Ishikawa (cell line): ENCODE measurements around the gene SMARCA4.

Experiments
- CEBPB ChIP-seq: IDR thresholded peaks from 2 replicates; pipeline ENCODE4 v1.6.1; 2012
- CREB1 ChIP-seq: IDR thresholded peaks from 2 replicates; pipeline ENCODE4 v1.6.1; 2012; ENCODE audit warnings: low read depth
- EGR1 ChIP-seq: IDR thresholded peaks from 2 replicates; pipeline ENCODE4 v1.6.1; 2012
- EP300 ChIP-seq: IDR thresholded peaks from 2 replicates; pipeline ENCODE4 v1.6.1; 2012; ENCODE audit warnings: borderline replicate concordance
- FOXM1 ChIP-seq: IDR thresholded peaks from 2 replicates; pipeline ENCODE4 v1.6.1; 2012; ENCODE audit warnings: low read depth, borderline replicate concordance
- NFIC ChIP-seq: IDR thresholded peaks from 2 replicates; pipeline ENCODE4 v1.6.1; 2012
- RAD21 ChIP-seq: IDR thresholded peaks from 2 replicates; pipeline ENCODE4 v1.6.1; 2012; ENCODE audit warnings: low read depth
- TAF1 ChIP-seq: IDR thresholded peaks from 2 replicates; pipeline ENCODE4 v1.6.1; 2012; ENCODE audit warnings: low read depth, mild to moderate bottlenecking
- TCF12 ChIP-seq: IDR thresholded peaks from 2 replicates; pipeline ENCODE4 v1.6.1; 2012; ENCODE audit warnings: low read depth
- TEAD4 ChIP-seq: IDR thresholded peaks from 2 replicates; pipeline ENCODE4 v1.6.1; 2012
- YY1 ChIP-seq: IDR thresholded peaks from 2 replicates; pipeline ENCODE4 v1.6.1; 2012; ENCODE audit warnings: low read depth
- ZBTB7A ChIP-seq: IDR thresholded peaks from 2 replicates; pipeline ENCODE4 v1.6.1; 2012; ENCODE audit warnings: low read depth
- TF ChIP-seq, protein P1 (sequence below): IDR thresholded peaks from 2 replicates; pipeline ENCODE4 v1.6.1; 2012
- TF ChIP-seq, protein P2 (sequence below): IDR thresholded peaks from 2 replicates; pipeline ENCODE4 v1.6.1; 2012
- TF ChIP-seq, protein P3 (sequence below): IDR thresholded peaks from 2 replicates; pipeline ENCODE4 v1.6.1; 2012; ENCODE audit warnings: low read depth, mild to moderate bottlenecking

SMARCA4 gene

DNA sequence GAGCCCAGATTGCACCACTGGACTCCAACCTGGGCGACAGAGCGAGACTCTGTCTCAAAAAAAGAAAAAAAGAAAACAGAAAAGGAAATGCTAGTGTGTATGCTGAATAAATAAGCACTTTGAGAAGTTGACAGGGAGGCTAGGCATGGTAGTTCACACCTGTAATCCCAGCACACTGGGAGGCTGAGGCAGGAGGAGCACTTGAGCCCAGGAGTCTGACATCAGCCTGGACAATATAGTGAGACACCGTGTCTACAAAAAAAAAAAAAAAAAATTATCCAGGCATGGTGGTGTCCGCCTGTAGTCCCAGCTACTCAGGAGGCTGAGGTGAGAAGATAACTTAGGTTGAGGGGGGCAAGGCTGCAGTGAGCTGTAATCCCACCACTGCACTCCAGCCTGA, 109.3 kb downstream of the SMARCA4 start:
- TF ChIP-seq TEAD4, result no peak
- TF ChIP-seq, protein P1, sequence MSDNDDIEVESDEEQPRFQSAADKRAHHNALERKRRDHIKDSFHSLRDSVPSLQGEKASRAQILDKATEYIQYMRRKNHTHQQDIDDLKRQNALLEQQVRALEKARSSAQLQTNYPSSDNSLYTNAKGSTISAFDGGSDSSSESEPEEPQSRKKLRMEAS, result no peak
- TF ChIP-seq EGR1, result no peak
- TF ChIP-seq YY1, result no peak
- no peak for TF ChIP-seq EP300
- no peak for TF ChIP-seq CREB1
- TF ChIP-seq RAD21, result no peak
- no peak for TF ChIP-seq CEBPB
- TF ChIP-seq, protein P2, sequence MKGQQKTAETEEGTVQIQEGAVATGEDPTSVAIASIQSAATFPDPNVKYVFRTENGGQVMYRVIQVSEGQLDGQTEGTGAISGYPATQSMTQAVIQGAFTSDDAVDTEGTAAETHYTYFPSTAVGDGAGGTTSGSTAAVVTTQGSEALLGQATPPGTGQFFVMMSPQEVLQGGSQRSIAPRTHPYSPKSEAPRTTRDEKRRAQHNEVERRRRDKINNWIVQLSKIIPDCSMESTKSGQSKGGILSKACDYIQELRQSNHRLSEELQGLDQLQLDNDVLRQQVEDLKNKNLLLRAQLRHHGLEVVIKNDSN, result no peak
- no peak for TF ChIP-seq NFIC
- TF ChIP-seq TAF1, result no peak
- TF ChIP-seq ZBTB7A, result no peak
- TF ChIP-seq, protein P3, sequence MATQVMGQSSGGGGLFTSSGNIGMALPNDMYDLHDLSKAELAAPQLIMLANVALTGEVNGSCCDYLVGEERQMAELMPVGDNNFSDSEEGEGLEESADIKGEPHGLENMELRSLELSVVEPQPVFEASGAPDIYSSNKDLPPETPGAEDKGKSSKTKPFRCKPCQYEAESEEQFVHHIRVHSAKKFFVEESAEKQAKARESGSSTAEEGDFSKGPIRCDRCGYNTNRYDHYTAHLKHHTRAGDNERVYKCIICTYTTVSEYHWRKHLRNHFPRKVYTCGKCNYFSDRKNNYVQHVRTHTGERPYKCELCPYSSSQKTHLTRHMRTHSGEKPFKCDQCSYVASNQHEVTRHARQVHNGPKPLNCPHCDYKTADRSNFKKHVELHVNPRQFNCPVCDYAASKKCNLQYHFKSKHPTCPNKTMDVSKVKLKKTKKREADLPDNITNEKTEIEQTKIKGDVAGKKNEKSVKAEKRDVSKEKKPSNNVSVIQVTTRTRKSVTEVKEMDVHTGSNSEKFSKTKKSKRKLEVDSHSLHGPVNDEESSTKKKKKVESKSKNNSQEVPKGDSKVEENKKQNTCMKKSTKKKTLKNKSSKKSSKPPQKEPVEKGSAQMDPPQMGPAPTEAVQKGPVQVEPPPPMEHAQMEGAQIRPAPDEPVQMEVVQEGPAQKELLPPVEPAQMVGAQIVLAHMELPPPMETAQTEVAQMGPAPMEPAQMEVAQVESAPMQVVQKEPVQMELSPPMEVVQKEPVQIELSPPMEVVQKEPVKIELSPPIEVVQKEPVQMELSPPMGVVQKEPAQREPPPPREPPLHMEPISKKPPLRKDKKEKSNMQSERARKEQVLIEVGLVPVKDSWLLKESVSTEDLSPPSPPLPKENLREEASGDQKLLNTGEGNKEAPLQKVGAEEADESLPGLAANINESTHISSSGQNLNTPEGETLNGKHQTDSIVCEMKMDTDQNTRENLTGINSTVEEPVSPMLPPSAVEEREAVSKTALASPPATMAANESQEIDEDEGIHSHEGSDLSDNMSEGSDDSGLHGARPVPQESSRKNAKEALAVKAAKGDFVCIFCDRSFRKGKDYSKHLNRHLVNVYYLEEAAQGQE, result no peak
- TF ChIP-seq FOXM1, result no peak
- no peak for TF ChIP-seq TCF12

DNA sequence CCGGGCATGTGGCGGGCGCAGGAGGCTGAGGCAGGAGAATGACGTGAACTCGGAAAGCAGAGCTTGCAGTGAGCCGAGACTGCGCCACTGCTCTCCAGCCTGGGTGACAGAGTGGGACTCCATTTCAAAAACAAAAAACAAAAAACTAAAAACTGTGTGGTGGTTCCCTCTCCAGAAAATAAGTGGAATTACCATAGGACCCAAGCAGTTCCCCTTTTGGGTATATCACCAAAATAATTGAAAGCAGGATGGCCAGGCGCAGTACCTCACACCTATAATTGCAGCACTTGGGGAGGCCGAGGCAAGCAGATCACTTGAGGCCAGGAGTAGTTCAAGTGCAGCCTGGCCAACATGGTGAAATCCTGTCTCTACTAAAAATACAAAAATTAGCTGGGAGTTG, 112.7 kb downstream of the SMARCA4 start:
- TF ChIP-seq RAD21 (no peak), CREB1 (no peak), TCF12 (no peak), TAF1 (no peak), ZBTB7A (no peak), TEAD4 (no peak), YY1 (no peak), NFIC (no peak), EGR1 (no peak), CEBPB (no peak), FOXM1 (no peak), EP300 (no peak)
- TF ChIP-seq, protein P2, result no peak
- TF ChIP-seq, protein P1, result no peak
- TF ChIP-seq, protein P3, result no peak

DNA sequence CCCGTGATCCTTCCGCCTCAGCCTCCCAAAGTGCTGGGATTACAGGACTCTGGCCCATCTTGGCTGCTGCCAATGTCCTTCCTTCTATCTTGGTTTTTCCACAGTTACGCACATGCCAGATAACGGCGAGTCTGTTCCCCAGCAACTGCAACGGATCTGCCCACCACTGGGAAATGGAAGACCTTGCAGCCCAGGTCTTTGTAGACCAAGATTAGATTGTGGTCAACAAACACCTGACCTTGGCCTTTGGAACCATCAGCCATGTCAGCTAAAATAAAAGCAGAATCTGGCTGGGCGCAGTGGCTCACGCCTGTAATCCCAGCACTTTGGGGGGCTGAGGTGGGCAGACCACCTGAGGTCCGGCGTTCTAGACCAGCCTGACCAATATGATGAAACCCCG, 118.1 kb downstream of the SMARCA4 start:
- TF ChIP-seq EGR1, result no peak
- TF ChIP-seq YY1, result no peak
- TF ChIP-seq RAD21, result no peak
- no peak for TF ChIP-seq ZBTB7A
- TF ChIP-seq, protein P3, result no peak
- TF ChIP-seq, protein P1, result no peak
- no peak for TF ChIP-seq NFIC
- TF ChIP-seq CREB1, result no peak
- TF ChIP-seq TCF12, result no peak
- TF ChIP-seq, protein P2, result no peak
- TF ChIP-seq CEBPB, result no peak
- no peak for TF ChIP-seq FOXM1

DNA sequence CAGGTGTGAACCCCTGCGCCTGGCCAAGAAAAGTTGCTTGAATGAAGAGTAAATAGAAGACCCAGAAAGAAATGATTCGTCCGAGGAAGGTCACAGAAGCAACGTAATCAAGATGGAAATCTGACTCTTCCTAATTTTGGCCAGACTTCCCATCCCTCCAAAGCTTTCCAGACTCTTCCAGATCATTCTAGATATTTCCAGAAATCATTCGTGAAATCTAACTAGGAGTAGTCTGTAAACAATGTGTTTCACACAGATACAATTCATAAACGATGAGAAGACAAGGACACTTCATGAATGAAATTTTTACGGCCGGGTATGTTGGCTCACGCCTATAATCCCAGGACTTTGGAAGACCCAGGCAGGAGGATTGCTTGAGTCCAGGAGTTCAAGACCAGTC, 119.2 kb downstream of the SMARCA4 start:
- TF ChIP-seq TAF1, result no peak
- TF ChIP-seq CEBPB, result no peak
- no peak for TF ChIP-seq ZBTB7A
- TF ChIP-seq CREB1, result no peak
- TF ChIP-seq EGR1, result no peak
- TF ChIP-seq, protein P2, result no peak
- no peak for TF ChIP-seq TCF12
- TF ChIP-seq NFIC, result no peak
- TF ChIP-seq FOXM1, result no peak
- TF ChIP-seq, protein P1, result no peak
- TF ChIP-seq RAD21, result no peak
- no peak for TF ChIP-seq EP300
- no peak for TF ChIP-seq TEAD4
- TF ChIP-seq, protein P3, result no peak
- no peak for TF ChIP-seq YY1
